ENCODE results near the gene NOVA2. TPM values are rescaled to one million over a fixed set of nuclear protein-coding genes. Genes with fewer than 3 reads are reported as not detected.

NOVA2 gene
- total and polyA plus RNA-seq, 2 of the 8 experiments (the other 6 are each of a cell fraction or from before 2014, with no cell fraction given) = 3.2 to 24.6 TPM

DNA sequence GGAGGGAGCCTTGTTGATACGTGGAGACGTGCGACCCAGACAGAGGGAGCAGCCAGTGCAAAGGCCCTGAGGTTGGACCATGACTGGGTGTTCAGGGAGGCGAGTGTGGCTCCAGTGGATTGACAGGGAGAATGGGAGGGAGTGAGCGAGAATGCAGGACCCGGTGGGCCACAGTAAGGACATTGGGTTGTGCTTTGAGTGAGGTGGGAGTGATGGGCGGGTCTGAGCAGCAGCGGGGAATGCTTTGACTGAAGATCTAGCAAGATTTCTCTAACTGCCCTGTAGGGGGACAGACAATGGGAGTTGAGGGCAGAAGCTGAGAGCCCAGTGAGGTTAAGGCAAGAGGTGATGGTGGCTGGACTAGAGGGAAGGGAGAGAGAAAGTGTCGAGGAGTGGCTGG, 51.4 kb downstream of the NOVA2 start:
- no peak overlapping the region for H3K4me3 ChIP-seq (ENCODE audit: extremely low read depth in 1 of 4, insufficient read depth in 2 of 4, low read depth in 3 of 4, low read length in 4 of 4)
- no peaks in the 10 kb centered on the region; a peak in 2 of 7 replicates for H3K4me1 ChIP-seq (replicated peaks in 1 of 4; ENCODE audit: control insufficient read depth in 3 of 4, insufficient read depth in 4 of 4, low read length in 3 of 4)
- peak overlapping the region in 1 of 2 experiments; percentile 20; a peak in 1 of 4 replicates for H3K4me2 ChIP-seq (ENCODE audit: insufficient read depth in 1 of 2, low read depth in 2 of 2, low read length in 2 of 2)
- no peaks in the 10 kb centered on the region for H3K79me2 ChIP-seq (ENCODE audit: control insufficient read depth in 1 of 2, insufficient read depth in 2 of 2, low read length in 2 of 2)
- H3K14ac ChIP-seq (ENCODE audit: insufficient read length) = no peak overlapping the region
- 56% methylated on average over 9 of the region's 9 CpGs; no CpG with 5 or more reads in 1 of the 2 experiments for WGBS, 2 experiments (ENCODE audit: extremely low coverage in 1 of 2, insufficient coverage in 1 of 2, insufficient read length in 1 of 2, insufficient replicate concordance in 2 of 2, low coverage in 1 of 2, low lambda C conversion rate in 2 of 2, missing lambda C conversion rate in 1 of 2)
- no peak overlapping the region for H2AK5ac ChIP-seq (ENCODE audit: low read depth, low read length)
- no peak overlapping the region for H3K27ac ChIP-seq (ENCODE audit: low read depth, low read length)
- DNase-seq (ENCODE audit: low read depth in 1 of 2, low spot score in 2 of 2) = peak; percentile 25 to 69
- H3K18ac ChIP-seq (ENCODE audit: extremely low read depth, low read length) = no peak overlapping the region
- no peaks in the 10 kb centered on the region for H3K36me3 ChIP-seq (ENCODE audit: control insufficient read depth in 2 of 4, insufficient read depth in 4 of 4, low read length in 3 of 4)
- H4K5ac ChIP-seq (ENCODE audit: insufficient read length, low read depth, low read length) = peak overlapping the region; percentile 9
- H2BK20ac ChIP-seq (ENCODE audit: low read length) = no peak overlapping the region
- H3K9ac ChIP-seq (replicated peaks in 1 of 4; ENCODE audit: extremely low read depth in 1 of 4, low read depth in 3 of 4, low read length in 3 of 4) = no peak overlapping the region
- no peaks in the 10 kb centered on the region for H3K23me2 ChIP-seq (ENCODE audit: low read depth, low read length)
- no peak overlapping the region for H2BK120ac ChIP-seq (replicated peaks; ENCODE audit: low read depth, low read length)
- TF ChIP-seq RAD21 (IDR thresholded peaks at IDR 0.05 in 1 of 2, conservative IDR thresholded peaks at IDR 0.05 in 1 of 2; ENCODE audit: low read depth in 2 of 2, low read length in 2 of 2) (peak; percentile 33 to 51), HDAC2 (IDR thresholded peaks at IDR 0.05; ENCODE audit: borderline replicate concordance in 1 of 2, low read depth in 2 of 2, low read length in 2 of 2) (peak in 1 of 2 experiments; percentile 93; a peak in 1 of 4 replicates), YY1 (IDR thresholded peaks at IDR 0.05; ENCODE audit: low read depth, low read length) (peak; percentile 51; the same call in 1 of the 2 replicates), KDM1A (IDR thresholded peaks at IDR 0.05; ENCODE audit: borderline replicate concordance, low read length) (peak; percentile 97), KDM4A (IDR thresholded peaks at IDR 0.05; ENCODE audit: low read depth, low read length, severe bottlenecking) (no peak), NANOG (IDR thresholded peaks at IDR 0.05; ENCODE audit: insufficient read depth, low read depth, low read length, poor library complexity, severe bottlenecking) (peak; percentile 8), SP4 (IDR thresholded peaks at IDR 0.05; ENCODE audit: low read length) (no peak)
- TF ChIP-seq, protein P1, sequence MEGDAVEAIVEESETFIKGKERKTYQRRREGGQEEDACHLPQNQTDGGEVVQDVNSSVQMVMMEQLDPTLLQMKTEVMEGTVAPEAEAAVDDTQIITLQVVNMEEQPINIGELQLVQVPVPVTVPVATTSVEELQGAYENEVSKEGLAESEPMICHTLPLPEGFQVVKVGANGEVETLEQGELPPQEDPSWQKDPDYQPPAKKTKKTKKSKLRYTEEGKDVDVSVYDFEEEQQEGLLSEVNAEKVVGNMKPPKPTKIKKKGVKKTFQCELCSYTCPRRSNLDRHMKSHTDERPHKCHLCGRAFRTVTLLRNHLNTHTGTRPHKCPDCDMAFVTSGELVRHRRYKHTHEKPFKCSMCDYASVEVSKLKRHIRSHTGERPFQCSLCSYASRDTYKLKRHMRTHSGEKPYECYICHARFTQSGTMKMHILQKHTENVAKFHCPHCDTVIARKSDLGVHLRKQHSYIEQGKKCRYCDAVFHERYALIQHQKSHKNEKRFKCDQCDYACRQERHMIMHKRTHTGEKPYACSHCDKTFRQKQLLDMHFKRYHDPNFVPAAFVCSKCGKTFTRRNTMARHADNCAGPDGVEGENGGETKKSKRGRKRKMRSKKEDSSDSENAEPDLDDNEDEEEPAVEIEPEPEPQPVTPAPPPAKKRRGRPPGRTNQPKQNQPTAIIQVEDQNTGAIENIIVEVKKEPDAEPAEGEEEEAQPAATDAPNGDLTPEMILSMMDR (IDR thresholded peaks at IDR 0.05; ENCODE audit: control extremely low read depth in 1 of 3, insufficient read depth in 1 of 3, low read depth in 1 of 3, low read length in 3 of 3) = peak; percentile 52 to 84 (median 54)
- no peak overlapping the region for H2BK12ac ChIP-seq (ENCODE audit: low read depth, low read length)
- ChIA-PET CTCF (ENCODE audit: partially characterized antibody) (interaction anchor here (0.6 to 1.4 kb wide), 4 partner anchors 9 to 570 kb away, joined by 3 read pairs; no protein-coding TSS in a partner anchor), POLR2A (ENCODE audit: partially characterized antibody) (interaction anchor here (1.3 to 1.4 kb wide), 2 partner anchors 31 to 52 kb away, joined by 3 to 6 read pairs; partner anchors contain the start of gene NOVA2)
- no peak overlapping the region for H2AFZ ChIP-seq (ENCODE audit: low read length)
- H3K27me3 ChIP-seq (replicated peaks in 1 of 4; ENCODE audit: control insufficient read depth in 3 of 4, extremely low read depth in 1 of 4, insufficient read depth in 3 of 4, low read length in 3 of 4) = no peaks in the 10 kb centered on the region
- no peak overlapping the region for H3K56ac ChIP-seq (replicated peaks; ENCODE audit: insufficient read length, low read depth, low read length)
- H3K4ac ChIP-seq (replicated peaks; ENCODE audit: insufficient read length, low read depth, low read length) = no peak overlapping the region
- peak overlapping the region; percentile 91; the same call in 1 of the 2 replicates for H4K8ac ChIP-seq (ENCODE audit: extremely low read depth, insufficient read depth, low read length)
- H3K23ac ChIP-seq (ENCODE audit: insufficient read length) = no peak overlapping the region
- no peaks in the 10 kb centered on the region for H3K9me3 ChIP-seq (ENCODE audit: insufficient read depth in 2 of 2, low read depth in 1 of 2, low read length in 1 of 2)
- no peak overlapping the region for H4K91ac ChIP-seq (replicated peaks; ENCODE audit: insufficient read length, low read length)
- H4K20me1 ChIP-seq (replicated peaks in 1 of 2; ENCODE audit: control insufficient read depth in 1 of 2, insufficient read depth in 2 of 2, low read length in 2 of 2) = no peaks in the 10 kb centered on the region
- H3K79me1 ChIP-seq (ENCODE audit: low read depth, low read length) = no peaks in the 10 kb centered on the region
- peak; percentile 95 for FAIRE-seq
- H2BK15ac ChIP-seq (ENCODE audit: low read length) = no peak overlapping the region
- no peak overlapping the region; the same call in 1 of the 2 replicates for H2BK5ac ChIP-seq (ENCODE audit: low read depth, low read length)
